ENCODE measurements around the gene GALNS. TPM values are rescaled to one million over a fixed set of nuclear protein-coding genes. Genes with fewer than 3 reads are reported as not detected.

GALNS gene
- total and polyA plus RNA-seq, 2 donors (not counting 3 experiments of a cell fraction or from before 2014, with no cell fraction given) = 21.8 to 40.2 TPM

GRCh38 chr16:88826070-88826840 lies 30.5 kb downstream of the GALNS start:
- no peaks in the 10 kb centered on the region for H3K79me2 ChIP-seq (ENCODE audit: control insufficient read depth, insufficient read depth, low read length)
- no peak overlapping the region for H3K4me3 ChIP-seq (replicated peaks in 1 of 3; ENCODE audit: insufficient read depth in 1 of 3, low read depth in 1 of 3, low read length in 3 of 3)
- CTCF ChIA-PET = interaction anchor here (1.5 kb wide), 1 partner anchor 20 kb away, joined by 4 read pairs; no protein-coding TSS in a partner anchor
- H3K27me3 ChIP-seq (ENCODE audit: control insufficient read depth in 2 of 2, insufficient read depth in 2 of 2, low read length in 2 of 2) = no peaks in the 10 kb centered on the region
- POLR2A ChIA-PET = no interaction called here
- no peak for FAIRE-seq
- H4K20me1 ChIP-seq (replicated peaks; ENCODE audit: control insufficient read depth, extremely low read depth, insufficient read depth, low read length) = no peaks in the 10 kb centered on the region
- no peak overlapping the region for H3K4me2 ChIP-seq (ENCODE audit: insufficient read depth, low read length)
- H3K9me1 ChIP-seq (replicated peaks; ENCODE audit: control insufficient read depth, extremely low read depth, insufficient read depth, low read length) = no peaks in the 10 kb centered on the region
- intact Hi-C loops (cut with micrococcal nuclease) = no loop called here
- H3K9ac ChIP-seq (replicated peaks; ENCODE audit: extremely low read depth, insufficient read depth, low read length) = no peak overlapping the region
- no peaks in the 10 kb centered on the region for H3K4me1 ChIP-seq (ENCODE audit: control insufficient read depth, extremely low read depth, insufficient read depth, low read length)
- DNase-seq (ENCODE audit: low read depth, low spot score) = no peak
- no TSS peak for BruUV-seq (replicated peaks)
- no peak for TF ChIP-seq CTCF (IDR thresholded peaks at IDR 0.05; ENCODE audit: extremely low read depth in 1 of 2, insufficient read depth in 1 of 2, low read depth in 1 of 2, low read length in 2 of 2)
- no peak for TF ChIP-seq FOS (IDR thresholded peaks at IDR 0.05; ENCODE audit: borderline replicate concordance, insufficient read depth, low read length)
- TF ChIP-seq POLR2AphosphoS5 (IDR thresholded peaks at IDR 0.05; ENCODE audit: insufficient read depth, low read depth, low read length) = no peak
- TF ChIP-seq POLR2A (IDR thresholded peaks at IDR 0.05; ENCODE audit: low read depth, low read length) = no peak
- no peak for TF ChIP-seq GATA2 (IDR thresholded peaks at IDR 0.05; ENCODE audit: insufficient read depth, insufficient read length, low read depth, low read length)
- no peak for TF ChIP-seq JUN (IDR thresholded peaks at IDR 0.05; ENCODE audit: borderline replicate concordance, insufficient read depth, insufficient read length, low read depth)
- no peak for TF ChIP-seq EZH2 (IDR thresholded peaks at IDR 0.05; ENCODE audit: borderline replicate concordance, low read depth, low read length, severe bottlenecking)
- no peak for TF ChIP-seq MYC (IDR thresholded peaks at IDR 0.05; ENCODE audit: low read depth, low read length)
- TF ChIP-seq MAX (IDR thresholded peaks at IDR 0.05; ENCODE audit: insufficient read depth, insufficient read length) = no peak
- H3K27ac ChIP-seq (ENCODE audit: insufficient read depth, low read depth, low read length) = no peak overlapping the region
- no peak overlapping the region for H2AFZ ChIP-seq (ENCODE audit: low read depth, low read length)
- dilution Hi-C loops (cut with MboI; ENCODE audit: extremely low pct_ligation_motif_present, low sequenced_read_pairs) = no loop called here
- no peaks in the 10 kb centered on the region for H3K9me3 ChIP-seq (replicated peaks; ENCODE audit: control insufficient read depth, insufficient read depth, low read length)
- H3K36me3 ChIP-seq (ENCODE audit: control insufficient read depth in 2 of 2, extremely low read depth in 1 of 2, insufficient read depth in 2 of 2, low read length in 2 of 2) = peaks cover 0 to 3% of the 10 kb centered on the region in 2 experiments
